H1 (cell line): Measurements from ENCODE around the gene ITPKA. TPM values are rescaled to one million over a fixed set of nuclear protein-coding genes. Genes with fewer than 3 reads are reported as not detected.

Source experiments
- CHD7 ChIP-seq: fragments of 300-600 bp; sonication (generic); IDR thresholded peaks from 2 replicates; pipeline ENCODE4 v1.7.1; 2012; ENCODE audit warnings: low read length, moderate library complexity, mild to moderate bottlenecking, inconsistent platforms; ENCODE audit not compliant: insufficient replicate concordance
- polyA plus RNA-seq, 7 experiments: library from polyadenylated mRNA; depleted of rRNA in 3 of 7; stranded (reverse) in 5 of 7; unstranded in 2 of 7; fragments of >200 nt in 5 of 7; fragments of 200-250 nt in 2 of 7; gene quantifications; 1 replicate in 5 of 7; 2 replicates in 1 of 7; 4 replicates in 1 of 7; pipeline versions ENCODE4 v1.2.1 to v1.2.3, GENCODE V29; 2011 to 2013; ENCODE audit warnings: missing spikeins in 2 of 7, mixed read lengths in 2 of 7
- total RNA-seq: library from RNA; stranded (reverse); fragmentation: NEBNext Ultra II Directional; extraction: Animal tissue kit (Norgen Biotek cat#: 25700); gene quantifications from 2 replicates; pipeline ENCODE4 v1.2.1, GENCODE V29; 2021

ITPKA gene
- total and polyA plus RNA-seq, 2 of the 8 experiments (the other 6 are each of a cell fraction or from before 2014, with no cell fraction given) = 0.39 to 0.99 TPM

- TF ChIP-seq CHD7 = no peak
Observed at GRCh38 chr15:41492597-41493204, 973 bp upstream of the ITPKA start (continued).
